A673 (cell line): ENCODE data around the gene DOK1. TPM values are rescaled to one million over a fixed set of nuclear protein-coding genes. Genes with fewer than 3 reads are reported as not detected.

Source experiments
- BruUV-seq: library from RNA; stranded (reverse); fragments of 400-500 nt; replicated peaks from 2 replicates; lab custom pipeline; 2021; lab: Mats Ljungman, UMichigan
- CTCF ChIA-PET: fragments of 300-600 bp; sonication (Branson Sonifier 250); formaldehyde crosslinking; loops from one replicate; lab custom pipeline; 2022; ENCODE audit warnings: antibody characterized with exemption; lab: Charles Lee
- POLR2A ChIA-PET: fragments of 300-600 bp; sonication (Branson Sonifier 250); formaldehyde crosslinking; loops from one replicate; lab custom pipeline; 2022; ENCODE audit warnings: antibody characterized with exemption; ENCODE audit not compliant: low non-redundant PET; lab: Charles Lee
- DNase-seq: peaks from one replicate; pipeline ENCODE4 v3.0.0-alpha.2; 2015; ENCODE audit warnings: low spot score
- H3K27ac ChIP-seq: fragments of 200-600 bp; sonication (generic); 2 replicates; pipeline ENCODE4 v1.5.1; 2016; ENCODE audit warnings: mixed run types, low read depth, mild to moderate bottlenecking, mixed read lengths, antibody characterized with exemption, low read length; ENCODE audit not compliant: poor library complexity, severe bottlenecking
- H3K27me3 ChIP-seq: fragments of 200-600 bp; sonication (generic); replicated peaks from 2 replicates; pipeline ENCODE4 v1.6.1; 2017; ENCODE audit warnings: mixed run types, low read depth, mild to moderate bottlenecking, mixed read lengths, antibody characterized with exemption, low read length; ENCODE audit not compliant: insufficient read depth, poor library complexity
- H3K36me3 ChIP-seq: fragments of 200-600 bp; sonication (generic); 2 replicates; pipeline ENCODE4 v1.6.1; 2016; ENCODE audit warnings: mixed run types, mild to moderate bottlenecking, mixed read lengths, antibody characterized with exemption, low read length; ENCODE audit not compliant: insufficient read depth, poor library complexity, severe bottlenecking
- H3K4me1 ChIP-seq: fragments of 200-600 bp; sonication (generic); 2 replicates; pipeline ENCODE4 v1.6.1; 2017; ENCODE audit warnings: mixed run types, mild to moderate bottlenecking, mixed read lengths, antibody characterized with exemption, low read length; ENCODE audit not compliant: insufficient read depth, poor library complexity, severe bottlenecking
- H3K4me3 ChIP-seq: fragments of 200-600 bp; sonication (generic); 2 replicates; pipeline ENCODE4 v1.5.1; 2016; ENCODE audit warnings: low read depth, mixed run types, mild to moderate bottlenecking, mixed read lengths, low read length; ENCODE audit not compliant: poor library complexity, severe bottlenecking
- H3K9me3 ChIP-seq: fragments of 200-600 bp; sonication (generic); 2 replicates; pipeline ENCODE4 v1.6.1; 2016; ENCODE audit warnings: mixed run types, low read depth, mild to moderate bottlenecking, mixed read lengths, antibody characterized with exemption, low read length; ENCODE audit not compliant: poor library complexity, severe bottlenecking
- EZH2 ChIP-seq: fragments of 200-600 bp; sonication (generic); IDR thresholded peaks from 2 replicates; pipeline ENCODE4 v1.6.1; 2017; ENCODE audit warnings: borderline replicate concordance, low read depth, mild to moderate bottlenecking, mixed read lengths, antibody characterized with exemption, low read length; ENCODE audit not compliant: poor library complexity, severe bottlenecking
- intact Hi-C: fragments of 100-400 bp; cut with micrococcal nuclease; formaldehyde crosslinking; loops from one replicate; pipeline ENCODE4 v1.10.0; 2022; ENCODE audit not compliant: unreplicated experiment
- total RNA-seq: library from RNA; stranded (reverse); gene quantifications from 2 replicates; pipeline ENCODE4 v1.2.3, GENCODE V29; 2021
- TF ChIP-seq, protein P1 (sequence below): fragments of 300-800, 200-600 bp; sonication (generic); conservative IDR thresholded peaks from 2 replicates; pipeline ENCODE4 v1.5.1; 2017; ENCODE audit warnings: low read depth, mild to moderate bottlenecking, antibody characterized with exemption, low read length, moderate library complexity, mixed read lengths

The DOK1 gene
- total RNA-seq, 1 experiment from 2014 or later, result 20.7 TPM

DNA sequence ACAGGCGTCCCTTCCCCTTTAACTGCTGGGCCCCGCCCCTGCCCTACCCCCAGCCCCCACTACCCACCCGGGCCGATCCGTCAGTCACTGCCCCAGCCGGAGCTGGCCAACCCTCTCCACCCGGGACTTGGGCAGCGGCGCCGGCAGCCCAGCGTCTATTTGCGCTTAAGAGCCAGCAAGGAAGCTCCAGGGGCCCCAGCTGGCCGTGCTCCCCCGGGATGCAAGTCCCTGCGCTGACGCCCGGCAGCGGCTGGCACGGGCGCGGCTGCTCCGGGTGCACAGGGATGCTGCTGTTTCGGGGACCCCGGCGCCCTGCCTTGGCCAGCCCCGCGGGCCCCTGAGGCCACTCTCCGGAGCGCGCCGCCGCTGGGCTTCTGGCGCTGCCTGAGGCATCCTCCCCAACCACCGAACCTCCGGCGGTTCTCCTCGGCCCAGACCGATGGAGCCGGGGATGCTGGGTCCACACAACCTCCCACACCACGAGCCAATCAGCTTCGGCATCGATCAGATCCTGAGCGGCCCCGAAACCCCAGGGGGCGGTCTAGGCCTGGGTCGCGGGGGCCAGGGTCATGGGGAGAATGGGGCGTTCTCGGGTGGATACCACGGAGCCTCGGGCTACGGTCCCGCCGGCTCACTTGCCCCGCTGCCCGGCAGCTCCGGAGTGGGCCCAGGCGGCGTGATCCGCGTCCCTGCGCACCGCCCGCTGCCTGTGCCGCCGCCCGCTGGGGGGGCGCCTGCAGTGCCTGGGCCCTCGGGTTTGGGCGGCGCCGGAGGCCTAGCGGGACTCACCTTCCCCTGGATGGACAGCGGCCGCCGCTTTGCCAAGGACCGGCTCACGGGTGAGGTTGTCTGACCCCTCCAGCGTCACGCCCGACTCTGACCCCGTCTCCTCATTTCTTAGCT, 39.9 kb upstream of the DOK1 start, which contains the start of gene TLX2:
Gene TLX2 (plus strand): TSS at position 83 of the 903 bp plus-strand sequence. CDS start 357 bp downstream, at position 440.
- intact Hi-C loops, result no loop called here
- Histone ChIP-seq H3K36me3 (no peaks in the 10 kb centered on the region), H3K4me3 (peak within 1 kb of the TSS; percentile 30), H3K27me3 (peaks cover 67% of the 10 kb centered on the region), H3K4me1 (peaks cover 21% of the 10 kb centered on the region), H3K9me3 (no peaks in the 10 kb centered on the region), H3K27ac (no peak within 1 kb of the TSS)
- DNase-seq, result peak; percentile 55
- BruUV-seq, result no TSS peak
- TF ChIP-seq EZH2, result no peak
- TF ChIP-seq, protein P1, sequence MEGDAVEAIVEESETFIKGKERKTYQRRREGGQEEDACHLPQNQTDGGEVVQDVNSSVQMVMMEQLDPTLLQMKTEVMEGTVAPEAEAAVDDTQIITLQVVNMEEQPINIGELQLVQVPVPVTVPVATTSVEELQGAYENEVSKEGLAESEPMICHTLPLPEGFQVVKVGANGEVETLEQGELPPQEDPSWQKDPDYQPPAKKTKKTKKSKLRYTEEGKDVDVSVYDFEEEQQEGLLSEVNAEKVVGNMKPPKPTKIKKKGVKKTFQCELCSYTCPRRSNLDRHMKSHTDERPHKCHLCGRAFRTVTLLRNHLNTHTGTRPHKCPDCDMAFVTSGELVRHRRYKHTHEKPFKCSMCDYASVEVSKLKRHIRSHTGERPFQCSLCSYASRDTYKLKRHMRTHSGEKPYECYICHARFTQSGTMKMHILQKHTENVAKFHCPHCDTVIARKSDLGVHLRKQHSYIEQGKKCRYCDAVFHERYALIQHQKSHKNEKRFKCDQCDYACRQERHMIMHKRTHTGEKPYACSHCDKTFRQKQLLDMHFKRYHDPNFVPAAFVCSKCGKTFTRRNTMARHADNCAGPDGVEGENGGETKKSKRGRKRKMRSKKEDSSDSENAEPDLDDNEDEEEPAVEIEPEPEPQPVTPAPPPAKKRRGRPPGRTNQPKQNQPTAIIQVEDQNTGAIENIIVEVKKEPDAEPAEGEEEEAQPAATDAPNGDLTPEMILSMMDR, result no peak
- CTCF ChIA-PET, result interaction anchor here (0.7 kb wide), 1 partner anchor 1226 kb away, joined by 9 read pairs; no protein-coding TSS in a partner anchor
- POLR2A ChIA-PET, result no interaction called here

DNA sequence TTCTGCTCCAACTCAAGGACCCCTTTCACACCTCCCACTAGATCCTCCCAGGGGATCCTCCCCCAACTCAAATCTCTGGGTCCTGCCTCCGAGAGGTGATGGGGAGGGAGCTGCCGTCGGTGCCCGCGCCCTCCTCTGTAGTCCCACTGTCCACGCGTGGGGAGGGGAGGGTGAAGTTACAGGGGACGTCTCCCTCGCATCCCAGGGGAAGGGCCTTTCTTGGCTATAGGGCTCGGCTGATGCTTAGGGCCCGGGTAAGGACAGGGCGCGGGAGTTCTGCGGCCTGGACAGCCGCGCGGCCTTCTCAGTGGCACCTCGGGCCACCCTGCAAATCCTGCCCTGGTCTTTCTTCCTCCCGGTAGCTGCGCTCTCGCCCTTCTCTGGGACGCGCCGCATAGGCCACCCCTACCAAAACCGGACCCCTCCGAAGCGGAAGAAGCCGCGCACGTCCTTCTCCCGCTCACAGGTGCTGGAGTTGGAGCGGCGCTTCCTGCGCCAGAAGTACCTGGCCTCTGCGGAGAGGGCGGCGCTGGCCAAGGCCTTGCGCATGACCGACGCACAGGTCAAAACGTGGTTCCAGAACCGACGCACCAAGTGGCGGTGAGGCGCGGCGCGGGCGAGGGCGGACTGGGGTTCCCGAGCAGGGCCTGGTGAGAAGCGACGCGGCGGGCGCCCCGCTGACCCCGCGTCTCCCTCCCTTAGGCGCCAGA, 39.1 kb upstream of the DOK1 start:
- no peaks in the 10 kb centered on the region for H3K9me3 ChIP-seq
- no peak overlapping the region for H3K4me3 ChIP-seq
- no TSS peak for BruUV-seq
- no peak for DNase-seq
- H3K27me3 ChIP-seq, result peaks cover 75% of the 10 kb centered on the region
- H3K27ac ChIP-seq, result no peak overlapping the region
- intact Hi-C loops, result no loop called here
- H3K4me1 ChIP-seq, result peaks cover 21% of the 10 kb centered on the region
- POLR2A ChIA-PET, result no interaction called here
- TF ChIP-seq, protein P1, result no peak
- no peak for TF ChIP-seq EZH2
- CTCF ChIA-PET, result no interaction called here
- no peaks in the 10 kb centered on the region for H3K36me3 ChIP-seq

DNA sequence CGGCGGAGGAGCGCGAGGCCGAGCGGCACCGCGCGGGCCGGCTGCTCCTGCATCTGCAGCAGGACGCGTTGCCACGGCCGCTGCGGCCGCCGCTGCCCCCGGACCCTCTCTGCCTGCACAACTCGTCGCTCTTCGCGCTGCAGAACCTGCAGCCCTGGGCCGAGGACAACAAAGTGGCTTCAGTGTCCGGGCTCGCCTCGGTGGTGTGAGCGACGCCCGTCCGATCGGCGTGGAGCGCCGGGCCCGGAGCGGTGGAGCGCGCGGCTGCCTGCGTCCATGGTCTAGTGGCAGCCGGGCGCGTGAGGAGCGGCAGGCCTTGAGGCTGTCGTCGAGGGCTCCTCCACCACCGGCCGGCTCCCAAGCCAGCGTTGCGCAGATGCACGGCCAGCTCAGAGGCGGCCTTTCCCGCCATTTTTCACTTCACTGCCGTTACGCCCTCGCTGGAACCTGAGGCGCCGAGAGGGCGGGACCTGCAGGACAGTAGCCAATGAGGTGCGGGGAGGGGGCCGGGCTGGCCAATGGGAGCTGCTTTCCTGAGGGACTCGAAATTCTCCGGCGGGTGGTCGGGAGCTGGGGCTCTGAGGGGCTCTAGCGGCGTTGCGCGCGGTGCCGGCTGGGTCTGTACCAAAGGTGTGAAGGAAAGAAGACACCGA, 38.4 kb upstream of the DOK1 start:
- intact Hi-C loops, result no loop called here
- Histone ChIP-seq H3K4me3 (no peak overlapping the region), H3K27ac (no peak overlapping the region), H3K36me3 (no peaks in the 10 kb centered on the region), H3K27me3 (peaks cover 76% of the 10 kb centered on the region), H3K4me1 (peaks cover 21% of the 10 kb centered on the region), H3K9me3 (no peaks in the 10 kb centered on the region)
- TF ChIP-seq, protein P1, result no peak
- no peak for TF ChIP-seq EZH2
- ChIA-PET POLR2A (no interaction called here), CTCF (no interaction called here)
- no TSS peak for BruUV-seq
- DNase-seq, result peak; percentile 38
